ENCODE results near the gene CALHM5.

- TF ChIP-seq CTCF (IDR thresholded peaks at IDR 0.05) (no peak), EP300 (IDR thresholded peaks at IDR 0.05) (no peak), POLR2AphosphoS5 (IDR thresholded peaks at IDR 0.05) (no peak), POLR2A (IDR thresholded peaks at IDR 0.05) (no peak)
These were observed 31.0 kb downstream of the CALHM5 start for GRCh38 chr6:116542426-116542825.
